Measurements from ENCODE around the gene ARHGAP33. TPM values are rescaled to one million over a fixed set of nuclear protein-coding genes. Genes with fewer than 3 reads are reported as not detected.

Gene ARHGAP33
- total and polyA plus RNA-seq, 2 of the 8 experiments (the other 6 are each of a cell fraction or from before 2014, with no cell fraction given): 6.5 to 25.2 TPM

- TF ChIP-seq KDM4A (IDR thresholded peaks at IDR 0.05; ENCODE audit: low read depth, low read length, severe bottlenecking) (peak; percentile 68), BCL11A (IDR thresholded peaks at IDR 0.05; ENCODE audit: low read depth in 2 of 2, low read length in 2 of 2) (no peak), JUND (IDR thresholded peaks at IDR 0.05; ENCODE audit: low read length) (no peak), EP300 (IDR thresholded peaks at IDR 0.05; ENCODE audit: borderline replicate concordance in 1 of 2, low read depth in 2 of 2, low read length in 2 of 2) (no peak), RAD21 (IDR thresholded peaks at IDR 0.05 in 1 of 2, conservative IDR thresholded peaks at IDR 0.05 in 1 of 2; ENCODE audit: low read depth in 2 of 2, low read length in 2 of 2) (peak; percentile 5 to 9; a peak in 2 of 4 replicates), EGR1 (IDR thresholded peaks at IDR 0.05; ENCODE audit: borderline replicate concordance, low read depth, low read length) (no peak), HDAC2 (IDR thresholded peaks at IDR 0.05; ENCODE audit: borderline replicate concordance in 1 of 2, low read depth in 2 of 2, low read length in 2 of 2) (no peak), POLR2A (IDR thresholded peaks at IDR 0.05; ENCODE audit: control extremely low read depth in 1 of 2, low read depth in 2 of 2, low read length in 2 of 2) (peak in 1 of 2 experiments; percentile 88; a peak in 2 of 3 replicates), CBX5 (IDR thresholded peaks at IDR 0.05; ENCODE audit: low read depth, low read length) (no peak), RBBP5 (IDR thresholded peaks at IDR 0.05; ENCODE audit: borderline replicate concordance, low read depth, low read length) (no peak), GABPA (IDR thresholded peaks at IDR 0.05; ENCODE audit: borderline replicate concordance, insufficient read depth, low read length) (no peak), SIN3A (conservative IDR thresholded peaks at IDR 0.05 in 1 of 2, IDR thresholded peaks at IDR 0.05 in 1 of 2; ENCODE audit: low read depth in 1 of 2, low read length in 2 of 2) (0 out of 4 replicates have a peak, but pooled peaks have one; percentile 32 to 37), RXRA (IDR thresholded peaks at IDR 0.05; ENCODE audit: insufficient read depth, low read depth, low read length) (no peak), CEBPB (IDR thresholded peaks at IDR 0.05; ENCODE audit: low read depth, low read length) (no peak), CTBP2 (IDR thresholded peaks at IDR 0.05; ENCODE audit: borderline replicate concordance, insufficient read depth, insufficient read length, low read length) (no peak), JUN (IDR thresholded peaks at IDR 0.05; ENCODE audit: low read depth, low read length) (no peak), TBP (IDR thresholded peaks at IDR 0.05; ENCODE audit: low read depth, low read length) (peak; percentile 75; the same call in 1 of the 2 replicates), HDAC6 (IDR thresholded peaks at IDR 0.05; ENCODE audit: low read depth, low read length) (no peak), BRCA1 (IDR thresholded peaks at IDR 0.05; ENCODE audit: low read depth, low read length) (no peak), SP2 (IDR thresholded peaks at IDR 0.05; ENCODE audit: low read length) (no peak), TAF7 (optimal IDR thresholded peaks at IDR 0.05; ENCODE audit: borderline replicate concordance, low read depth, low read length) (no peak), CHD2 (IDR thresholded peaks at IDR 0.05; ENCODE audit: low read length) (no peak; the same call in 1 of the 2 replicates), POLR2AphosphoS5 (IDR thresholded peaks at IDR 0.05; ENCODE audit: low read depth, low read length) (peak; percentile 86)
Measured at GRCh38 chr19:35744430-35745327, 30.7 kb upstream of the ARHGAP33 start (continued).
